H1 (cell line): ENCODE data around the gene LDB1. TPM values are rescaled to one million over a fixed set of nuclear protein-coding genes. Genes with fewer than 3 reads are reported as not detected.

Experiments used
- CTCF ChIA-PET: fragments of 300-600 bp; sonication (Branson Sonifier 250); formaldehyde crosslinking; loops from one replicate; lab custom pipeline; 2021; ENCODE audit not compliant: partially characterized antibody; lab: Charles Lee
- POLR2A ChIA-PET: fragments of 300-600 bp; sonication (Branson Sonifier 250); formaldehyde crosslinking; loops from one replicate; lab custom pipeline; 2021; ENCODE audit warnings: inconsistent platforms; ENCODE audit not compliant: partially characterized antibody; lab: Charles Lee
- DNase-seq, 2 experiments: peaks; one replicate each; pipeline versions ENCODE4 v3.0.0 to v3.0.0-alpha.2; 2010 to 2022; ENCODE audit warnings: low spot score in 2 of 2, low read depth in 1 of 2, mixed read lengths in 1 of 2
- FAIRE-seq: peaks from 2 replicates; lab custom pipeline; 2011; peaks lifted over from hg19 to GRCh38; lab: Jason Lieb, UNC
- H2AFZ ChIP-seq: 2 replicates; pipeline ENCODE4 v1.8.1; 2012; ENCODE audit warnings: low read length, inconsistent platforms
- H2AK5ac ChIP-seq: 2 replicates; pipeline ENCODE4 v1.6.1; 2013; ENCODE audit warnings: low read depth, low read length
- H2BK120ac ChIP-seq: replicated peaks from 2 replicates; pipeline ENCODE3; 2013; ENCODE audit warnings: low read depth, low read length, inconsistent platforms
- H2BK12ac ChIP-seq: 2 replicates; pipeline ENCODE4 v1.6.1; 2013; ENCODE audit warnings: low read depth, low read length
- H2BK15ac ChIP-seq: 2 replicates; pipeline ENCODE4 v1.6.1; 2013; ENCODE audit warnings: low read length
- H2BK20ac ChIP-seq: 2 replicates; pipeline ENCODE4 v1.6.1; 2013; ENCODE audit warnings: low read length
- H2BK5ac ChIP-seq: 2 replicates; pipeline ENCODE4 v1.6.1; 2013; ENCODE audit warnings: low read depth, low read length
- H3K14ac ChIP-seq: 2 replicates; pipeline ENCODE4 v1.6.1; 2013; ENCODE audit warnings: inconsistent platforms; ENCODE audit not compliant: insufficient read length
- H3K18ac ChIP-seq: 2 replicates; pipeline ENCODE4 v1.6.1; 2013; ENCODE audit warnings: low read length; ENCODE audit errors: extremely low read depth
- H3K23ac ChIP-seq: 2 replicates; pipeline ENCODE4 v1.6.1; 2013; ENCODE audit warnings: inconsistent platforms; ENCODE audit not compliant: insufficient read length
- H3K23me2 ChIP-seq: 2 replicates; pipeline ENCODE4 v1.6.1; 2013; ENCODE audit warnings: low read depth, low read length
- H3K27ac ChIP-seq: 2 replicates; pipeline ENCODE4 v1.6.1; 2011; ENCODE audit warnings: low read depth, low read length, inconsistent platforms
- H3K27me3 ChIP-seq, 4 experiments: replicated peaks in 1 of 4; 1 replicate in 1 of 4; 2 replicates in 3 of 4; pipeline versions ENCODE4 v1.6.1 to v1.8.1; 2011 to 2013; ENCODE audit warnings: low read length in 3 of 4, mild to moderate bottlenecking in 3 of 4, inconsistent platforms in 2 of 4, mixed read lengths in 2 of 4, moderate library complexity in 1 of 4; ENCODE audit not compliant: control insufficient read depth in 3 of 4, insufficient read depth in 3 of 4; ENCODE audit errors: extremely low read depth in 1 of 4
- H3K36me3 ChIP-seq, 4 experiments: 2 replicates each; pipeline versions ENCODE4 v1.6.1 to v1.8.1; 2011 to 2013; ENCODE audit warnings: mild to moderate bottlenecking in 4 of 4, low read length in 3 of 4, moderate library complexity in 2 of 4, control low read depth in 1 of 4, inconsistent platforms in 1 of 4; ENCODE audit not compliant: insufficient read depth in 4 of 4, control insufficient read depth in 2 of 4
- H3K4ac ChIP-seq: replicated peaks from 2 replicates; pipeline ENCODE3; 2013; ENCODE audit warnings: low read length, low read depth, mixed read lengths, inconsistent platforms; ENCODE audit not compliant: insufficient read length
- H3K4me1 ChIP-seq, 4 experiments: replicated peaks in 1 of 4; 1 replicate in 1 of 4; 2 replicates in 3 of 4; pipeline versions ENCODE4 v1.6.1 to v1.8.1; 2011 to 2013; ENCODE audit warnings: low read length in 3 of 4, inconsistent platforms in 2 of 4, mixed read lengths in 1 of 4; ENCODE audit not compliant: insufficient read depth in 4 of 4, control insufficient read depth in 3 of 4
- H3K4me2 ChIP-seq, 2 experiments: 2 replicates each; pipeline versions ENCODE4 v1.6.1 to v1.8.1; 2011 to 2013; ENCODE audit warnings: low read depth in 2 of 2, low read length in 2 of 2, control low read depth in 1 of 2, inconsistent platforms in 1 of 2, mild to moderate bottlenecking in 1 of 2; ENCODE audit not compliant: insufficient read depth in 1 of 2
- H3K4me3 ChIP-seq, 4 experiments: fragments of 200-600, 300-600 bp in 1 of 4; sonication (generic), shearing (Covaris generic), sonication (Bioruptor Twin) in 1 of 4; 2 replicates each; pipeline versions ENCODE4 v1.5.1 to v1.8.1; 2011 to 2016; ENCODE audit warnings: low read length in 4 of 4, low read depth in 3 of 4, control low read depth in 2 of 4, inconsistent platforms in 2 of 4, mild to moderate bottlenecking in 2 of 4, mixed read lengths in 1 of 4, moderate library complexity in 1 of 4; ENCODE audit not compliant: insufficient read depth in 2 of 4; ENCODE audit errors: extremely low read depth in 1 of 4
- H3K56ac ChIP-seq: replicated peaks from 2 replicates; pipeline ENCODE3; 2013; ENCODE audit warnings: low read depth, mild to moderate bottlenecking, mixed read lengths, low read length, inconsistent platforms; ENCODE audit not compliant: insufficient read length
- H3K79me1 ChIP-seq: 2 replicates; pipeline ENCODE4 v1.6.1; 2013; ENCODE audit warnings: low read depth, low read length, control low read depth
- H3K79me2 ChIP-seq, 2 experiments: 2 replicates each; pipeline versions ENCODE4 v1.6.1 to v1.8.1; 2012 to 2013; ENCODE audit warnings: low read length in 2 of 2, mild to moderate bottlenecking in 2 of 2, inconsistent platforms in 1 of 2; ENCODE audit not compliant: insufficient read depth in 2 of 2, control insufficient read depth in 1 of 2
- H3K9ac ChIP-seq, 4 experiments: replicated peaks in 1 of 4; 1 replicate in 1 of 4; 2 replicates in 3 of 4; pipeline versions ENCODE4 v1.6.1 to v1.8.1; 2011 to 2013; ENCODE audit warnings: low read depth in 3 of 4, low read length in 3 of 4, control low read depth in 2 of 4, mild to moderate bottlenecking in 2 of 4, moderate library complexity in 2 of 4, inconsistent platforms in 1 of 4; ENCODE audit errors: extremely low read depth in 1 of 4
- H3K9me3 ChIP-seq, 2 experiments: 2 replicates each; pipeline versions ENCODE4 v1.6.1 to v1.8.1; 2012 to 2013; ENCODE audit warnings: mild to moderate bottlenecking in 2 of 2, moderate library complexity in 2 of 2, control low read depth in 1 of 2, inconsistent platforms in 1 of 2, low read depth in 1 of 2, low read length in 1 of 2, mixed read lengths in 1 of 2; ENCODE audit not compliant: insufficient read depth in 2 of 2
- H4K20me1 ChIP-seq, 2 experiments: replicated peaks in 1 of 2; 2 replicates each; pipeline versions ENCODE3 to v1.8.1; 2011 to 2013; ENCODE audit warnings: inconsistent platforms in 2 of 2, low read length in 2 of 2, mild to moderate bottlenecking in 1 of 2; ENCODE audit not compliant: insufficient read depth in 2 of 2, control insufficient read depth in 1 of 2
- H4K5ac ChIP-seq: 2 replicates; pipeline ENCODE4 v1.6.1; 2013; ENCODE audit warnings: low read length, low read depth, mixed read lengths, inconsistent platforms; ENCODE audit not compliant: insufficient read length
- H4K8ac ChIP-seq: 2 replicates; pipeline ENCODE4 v1.8.0; 2013; ENCODE audit warnings: mild to moderate bottlenecking, moderate library complexity, low read length, inconsistent platforms; ENCODE audit not compliant: insufficient read depth; ENCODE audit errors: extremely low read depth
- H4K91ac ChIP-seq: replicated peaks from 2 replicates; pipeline ENCODE3; 2013; ENCODE audit warnings: low read length, mixed read lengths, inconsistent platforms; ENCODE audit not compliant: insufficient read length
- ASH2L ChIP-seq: fragments of 200-600, 300-600 bp; sonication (generic); IDR thresholded peaks from one replicate; pipeline ENCODE4 v1.7.1; 2017; ENCODE audit warnings: low read length
- ATF2 ChIP-seq: IDR thresholded peaks from 2 replicates; pipeline ENCODE4 v1.6.1; 2012; ENCODE audit warnings: low read length, inconsistent platforms
- CEBPB ChIP-seq: IDR thresholded peaks from 2 replicates; pipeline ENCODE4 v1.6.1; 2012; ENCODE audit warnings: low read depth, low read length
- EP300 ChIP-seq, 2 experiments: IDR thresholded peaks; 1 replicate in 1 of 2; 2 replicates in 1 of 2; pipeline ENCODE4 v1.6.1; 2011 to 2012; ENCODE audit warnings: low read depth in 2 of 2, low read length in 2 of 2, mild to moderate bottlenecking in 2 of 2, borderline replicate concordance in 1 of 2, inconsistent platforms in 1 of 2, moderate library complexity in 1 of 2
- FOSL1 ChIP-seq: IDR thresholded peaks from 2 replicates; pipeline ENCODE4 v1.6.1; 2011; ENCODE audit warnings: mild to moderate bottlenecking, low read depth, low read length, moderate library complexity; ENCODE audit not compliant: insufficient read depth
- PHF8 ChIP-seq: fragments of 200-600 bp; sonication (generic); conservative IDR thresholded peaks from 2 replicates; pipeline ENCODE4 v1.7.1; 2012; ENCODE audit warnings: low read depth, mild to moderate bottlenecking, inconsistent platforms, low read length, moderate library complexity
- RXRA ChIP-seq: IDR thresholded peaks from 2 replicates; pipeline ENCODE4 v1.6.1; 2011; ENCODE audit warnings: low read depth, mild to moderate bottlenecking, low read length, moderate library complexity; ENCODE audit not compliant: insufficient read depth
- SIN3A ChIP-seq, 2 experiments: IDR thresholded peaks in 1 of 2; conservative IDR thresholded peaks in 1 of 2; 2 replicates each; pipeline ENCODE4 v1.6.1; 2011 to 2012; ENCODE audit warnings: low read length in 2 of 2, improper control_type of control experiment in 1 of 2, low read depth in 1 of 2, mild to moderate bottlenecking in 1 of 2
- SIRT6 ChIP-seq: IDR thresholded peaks from one replicate; pipeline ENCODE4 v1.7.1; 2012; ENCODE audit warnings: low read length, inconsistent platforms
- SUZ12 ChIP-seq: fragments of 200-600 bp; sonication (generic); IDR thresholded peaks from 2 replicates; pipeline ENCODE4 v1.6.1; 2012; ENCODE audit warnings: mild to moderate bottlenecking, inconsistent platforms, low read length, moderate library complexity, mixed read lengths
- TBP ChIP-seq: IDR thresholded peaks from 2 replicates; pipeline ENCODE4 v1.6.1; 2011; ENCODE audit warnings: low read depth, low read length, improper control_type of control experiment
- WGBS, 2 experiments: shearing (Covaris generic) in 1 of 2; methylation state at CpG; one replicate each; pipeline versions ENCODE4 v1.1.6 to v1.1.7; 2013 to 2015; ENCODE audit warnings: low lambda C conversion rate in 2 of 2, mixed read lengths in 2 of 2, inconsistent platforms in 1 of 2, low coverage in 1 of 2, missing lambda C conversion rate in 1 of 2; ENCODE audit not compliant: insufficient replicate concordance in 2 of 2, insufficient coverage in 1 of 2, insufficient read length in 1 of 2; ENCODE audit errors: extremely low coverage in 1 of 2, missing lambda C conversion rate in 1 of 2; 5-methylcytosine and 5-hydroxymethylcytosine counted together
- polyA plus RNA-seq, 7 experiments: library from polyadenylated mRNA; depleted of rRNA in 3 of 7; stranded (reverse) in 5 of 7; unstranded in 2 of 7; fragments of >200 nt in 5 of 7; fragments of 200-250 nt in 2 of 7; gene quantifications; 1 replicate in 5 of 7; 2 replicates in 1 of 7; 4 replicates in 1 of 7; pipeline versions ENCODE4 v1.2.1 to v1.2.3, GENCODE V29; 2011 to 2013; ENCODE audit warnings: missing spikeins in 2 of 7, mixed read lengths in 2 of 7
- total RNA-seq: library from RNA; stranded (reverse); fragmentation: NEBNext Ultra II Directional; extraction: Animal tissue kit (Norgen Biotek cat#: 25700); gene quantifications from 2 replicates; pipeline ENCODE4 v1.2.1, GENCODE V29; 2021

LDB1 gene
- total and polyA plus RNA-seq, 2 of the 8 experiments (the other 6 are each of a cell fraction or from before 2014, with no cell fraction given) = 88.4 to 138 TPM

DNA sequence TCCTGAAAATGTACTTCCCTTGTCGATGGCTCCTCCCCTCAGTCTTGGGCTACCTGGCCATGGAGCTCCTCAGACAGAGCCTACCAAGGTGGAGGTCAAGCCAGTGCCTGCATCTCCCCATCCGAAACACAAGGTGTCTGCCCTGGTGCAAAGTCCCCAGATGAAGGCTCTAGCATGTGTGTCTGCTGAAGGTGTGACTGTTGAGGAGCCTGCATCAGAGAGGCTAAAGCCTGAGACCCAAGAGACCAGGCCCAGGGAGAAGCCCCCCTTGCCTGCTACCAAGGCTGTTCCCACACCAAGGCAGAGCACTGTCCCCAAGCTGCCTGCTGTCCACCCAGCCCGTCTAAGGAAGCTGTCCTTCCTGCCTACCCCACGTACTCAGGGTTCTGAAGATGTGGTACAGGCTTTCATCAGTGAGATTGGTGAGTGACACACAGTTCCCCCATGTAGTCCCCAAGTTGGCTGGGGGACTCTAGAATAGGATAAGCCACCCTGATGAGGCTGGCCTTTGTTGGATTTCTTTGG is 21.5 kb upstream of the LDB1 start:
- ChIA-PET CTCF (interaction anchor here (0.9 kb wide), 1 partner anchor 11 kb away, joined by 4 read pairs; the partner anchor contains the start of gene NOLC1), POLR2A (interaction anchor here (0.9 to 20.0 kb wide), 4 partner anchors 9 to 18 kb away, joined by 4 to 408 read pairs (median 4); partner anchors contain the start of gene NOLC1)
- H3K9ac ChIP-seq = no peak overlapping the region
- no peak overlapping the region for H3K18ac ChIP-seq
- no peak overlapping the region for H3K27ac ChIP-seq
- 89% methylated on average over 4 of the region's 4 CpGs; no CpG with 5 or more reads in 1 of the 2 experiments for WGBS, 2 experiments
- FAIRE-seq (no peak), DNase-seq (no peak)
- no peak overlapping the region for H3K14ac ChIP-seq
- no peaks in the 10 kb centered on the region; a peak in 1 of 7 replicates for H3K4me1 ChIP-seq
- H2BK15ac ChIP-seq = no peak overlapping the region
- peaks cover 25 to 46% of the 10 kb centered on the region in 2 experiments for H4K20me1 ChIP-seq
- no peak overlapping the region for H2BK120ac ChIP-seq
- H3K4ac ChIP-seq = no peak overlapping the region
- H3K56ac ChIP-seq = no peak overlapping the region
- no peak overlapping the region for H2BK12ac ChIP-seq
- H2BK20ac ChIP-seq = no peak overlapping the region
- H4K8ac ChIP-seq = no peak overlapping the region; the same call in 1 of the 2 replicates
- H3K4me3 ChIP-seq = no peak overlapping the region
- no peak overlapping the region for H4K5ac ChIP-seq
- H2AFZ ChIP-seq = no peak overlapping the region
- H3K36me3 ChIP-seq = peaks cover 61 to 83% (median 79%) of the 10 kb centered on the region in 4 experiments
- no peaks in the 10 kb centered on the region for H3K9me3 ChIP-seq
- H4K91ac ChIP-seq = no peak overlapping the region
- H3K79me2 ChIP-seq = peaks cover 4 to 61% of the 10 kb centered on the region in 2 experiments
- H3K4me2 ChIP-seq = no peak overlapping the region
- no peak overlapping the region for H2AK5ac ChIP-seq
- H3K27me3 ChIP-seq = no peaks in the 10 kb centered on the region
- H2BK5ac ChIP-seq = no peak overlapping the region; the same call in 1 of the 2 replicates
- H3K23me2 ChIP-seq = no peaks in the 10 kb centered on the region
- peaks cover 34% of the 10 kb centered on the region for H3K79me1 ChIP-seq
- H3K23ac ChIP-seq = no peak overlapping the region
- TF ChIP-seq CEBPB = no peak
- TF ChIP-seq ATF2 = no peak
- TF ChIP-seq ASH2L = no peak
- no peak for TF ChIP-seq SIN3A (conservative IDR thresholded peaks at IDR 0.05 in 1 of 2, IDR thresholded peaks at IDR 0.05 in 1 of 2; ENCODE audit: low read depth in 1 of 2, low read length in 2 of 2)
- no peak for TF ChIP-seq SIRT6
- no peak for TF ChIP-seq EP300 (IDR thresholded peaks at IDR 0.05; ENCODE audit: borderline replicate concordance in 1 of 2, low read depth in 2 of 2, low read length in 2 of 2)
- TF ChIP-seq PHF8 = no peak
- no peak for TF ChIP-seq RXRA
- TF ChIP-seq TBP = no peak
- TF ChIP-seq SUZ12 = no peak
- TF ChIP-seq FOSL1 = no peak
